HG03108 (cell line): ENCODE results near the gene MYO5A.
"Not testable (repeated sequence)": the region's sequence is repeated elsewhere in the genome, so short reads cannot be mapped to it uniquely, and the experiment has no call there.

Experiments
- ATAC-seq: cut with Tn5 transposase; IDR thresholded peaks from one replicate; pipeline ENCODE4 v1.9.1; 2021; ENCODE audit warnings: moderate library complexity; ENCODE audit not compliant: unreplicated experiment

The MYO5A gene

DNA sequence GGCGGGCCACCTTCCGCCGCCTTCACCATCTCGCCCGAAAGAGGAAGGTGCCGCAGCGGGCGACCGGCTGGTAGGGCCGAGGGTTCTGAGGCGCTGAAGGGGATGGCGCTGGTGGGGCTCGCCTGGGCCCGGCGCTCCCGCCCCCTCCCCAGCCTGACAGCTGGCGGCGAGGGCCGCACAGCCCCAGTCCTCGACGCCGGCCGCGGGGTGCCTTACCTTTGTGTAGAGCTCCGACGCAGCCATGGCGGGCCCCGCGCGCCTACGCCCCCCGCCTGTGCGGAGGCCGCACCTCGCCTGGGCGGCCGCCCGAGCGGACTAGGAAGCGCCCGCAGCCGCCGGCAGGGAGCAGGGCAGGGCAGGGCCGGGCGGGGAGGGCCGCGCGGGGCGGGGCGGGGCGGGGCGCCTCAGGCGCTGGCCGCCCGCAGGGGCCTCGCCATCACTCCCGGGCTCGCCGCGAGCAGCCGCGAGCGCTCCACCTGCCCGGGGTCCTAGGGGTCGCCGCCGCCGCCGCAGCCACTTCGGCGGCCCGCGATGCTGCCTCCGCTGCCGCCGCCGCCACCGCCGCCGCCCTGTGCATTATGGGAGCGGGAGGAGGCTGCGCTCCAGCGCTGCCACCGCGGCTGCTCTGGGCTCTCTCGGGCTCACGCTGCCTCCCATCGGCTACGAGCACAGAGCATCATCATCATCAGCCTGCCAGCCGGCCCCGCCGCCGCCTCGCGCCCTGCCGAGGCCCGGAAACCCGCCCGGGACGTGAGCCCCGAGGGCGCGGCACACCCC lies at the start of gene MYO5A:
Gene MYO5A, minus strand, starts transcription at position 317 of the 777 bp plus-strand sequence. Its CDS starts 74 bp downstream, at position 243.
- peak; percentile 79 for ATAC-seq

DNA sequence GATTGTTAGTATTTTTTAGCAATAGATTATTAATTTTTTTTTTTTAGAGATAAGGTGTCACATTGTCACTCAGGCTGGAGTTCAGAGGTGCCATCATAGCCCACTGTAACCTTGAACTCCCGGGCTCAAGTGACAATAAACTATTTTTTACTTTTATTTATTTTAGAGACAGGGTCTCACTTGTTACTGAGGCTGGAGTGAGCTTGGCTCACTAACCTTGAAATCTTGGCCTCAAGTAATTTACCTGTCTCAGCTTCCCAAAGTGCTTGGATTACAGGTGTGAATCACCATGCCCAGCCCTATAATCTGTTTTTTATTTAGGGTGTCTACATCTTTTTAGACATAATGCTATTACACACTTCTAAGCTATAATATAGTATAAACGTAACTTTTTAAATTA lies 48.0 kb upstream of the MYO5A start:
- no peak for ATAC-seq

GRCh38 chr15:52575573-52575972 lies 46.9 kb upstream of the MYO5A start:
- not testable (repeated sequence) for ATAC-seq

DNA sequence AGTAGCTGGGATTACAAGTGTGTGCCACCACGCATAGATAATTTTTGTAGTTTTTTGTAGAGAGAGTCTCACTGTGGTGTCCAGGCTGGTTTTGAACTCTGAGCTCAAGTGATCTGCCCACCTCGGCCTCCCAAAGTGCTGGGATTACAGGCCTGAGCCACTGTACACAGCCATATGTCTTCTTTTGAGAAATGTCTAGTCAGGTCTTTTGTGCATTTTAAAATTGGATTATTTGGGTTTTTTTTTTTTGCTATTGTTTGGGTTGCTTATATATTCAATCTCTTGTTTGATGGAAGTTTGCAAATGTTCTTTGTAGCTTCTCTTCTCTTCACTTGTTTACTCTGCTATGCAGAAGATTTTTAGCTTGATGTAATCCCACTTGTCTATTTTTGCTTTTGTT lies 46.4 kb upstream of the MYO5A start:
- no peak for ATAC-seq

GRCh38 chr15:52574623-52575022 lies 45.9 kb upstream of the MYO5A start:
- ATAC-seq, result not testable (repeated sequence)

GRCh38 chr15:52568601-52569585 lies 40.2 kb upstream of the MYO5A start, which contains the start of gene ARPP19:
Gene ARPP19, minus strand, starts transcription at chr15:52569030. Its CDS starts 138 bp downstream, at chr15:52568892.
- ATAC-seq, result peak; percentile 46

- no peak for ATAC-seq
Observed at GRCh38 chr15:52567871-52568600, 39.4 kb upstream of the MYO5A start.

- ATAC-seq, result no peak
Observed at GRCh38 chr15:52566889-52567288, 38.2 kb upstream of the MYO5A start.

DNA sequence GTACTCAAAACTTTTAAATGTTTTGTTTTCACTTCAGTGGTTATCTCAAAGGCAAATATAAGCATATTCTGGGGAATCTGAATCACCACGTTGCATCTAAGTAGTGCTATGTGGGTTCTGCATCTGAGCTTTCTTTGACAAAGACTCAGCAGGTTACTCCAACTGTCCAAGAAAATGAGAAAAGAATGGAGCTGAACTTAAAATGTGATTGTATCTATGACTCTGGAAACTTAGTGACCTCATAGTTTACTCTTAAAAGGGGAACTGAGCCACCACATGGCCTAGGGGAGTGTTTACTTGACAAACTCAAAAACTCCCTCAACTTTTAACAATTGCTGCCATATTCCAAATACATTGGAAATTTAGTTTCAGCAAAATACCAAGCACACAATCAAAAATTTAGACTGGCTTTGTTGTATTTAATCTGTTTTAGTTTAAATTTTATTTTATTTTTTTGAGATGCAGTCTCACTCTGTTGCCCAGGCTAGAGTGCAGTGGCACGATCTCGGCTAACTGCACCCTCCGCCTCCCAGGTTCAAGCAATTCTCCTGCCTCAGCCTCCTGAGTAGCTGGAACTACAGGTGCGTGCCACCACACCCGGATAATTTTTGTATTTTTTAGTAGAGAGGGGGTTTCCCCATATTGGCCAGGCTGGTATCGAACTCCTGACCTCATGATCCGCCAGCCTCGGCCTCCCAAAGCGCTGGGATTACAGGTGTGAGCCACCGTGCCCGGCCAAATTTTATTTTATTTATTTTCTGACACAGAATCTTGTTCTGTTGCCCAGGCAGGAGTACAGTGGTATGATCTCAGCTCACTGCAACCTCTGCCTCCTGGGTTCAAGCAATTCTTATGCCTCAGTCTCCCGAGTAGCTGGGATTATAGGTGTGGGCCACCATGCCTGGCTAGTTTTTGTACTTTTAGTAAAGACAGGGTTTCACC lies 37.0 kb upstream of the MYO5A start:
- ATAC-seq, result peak; percentile 35

DNA sequence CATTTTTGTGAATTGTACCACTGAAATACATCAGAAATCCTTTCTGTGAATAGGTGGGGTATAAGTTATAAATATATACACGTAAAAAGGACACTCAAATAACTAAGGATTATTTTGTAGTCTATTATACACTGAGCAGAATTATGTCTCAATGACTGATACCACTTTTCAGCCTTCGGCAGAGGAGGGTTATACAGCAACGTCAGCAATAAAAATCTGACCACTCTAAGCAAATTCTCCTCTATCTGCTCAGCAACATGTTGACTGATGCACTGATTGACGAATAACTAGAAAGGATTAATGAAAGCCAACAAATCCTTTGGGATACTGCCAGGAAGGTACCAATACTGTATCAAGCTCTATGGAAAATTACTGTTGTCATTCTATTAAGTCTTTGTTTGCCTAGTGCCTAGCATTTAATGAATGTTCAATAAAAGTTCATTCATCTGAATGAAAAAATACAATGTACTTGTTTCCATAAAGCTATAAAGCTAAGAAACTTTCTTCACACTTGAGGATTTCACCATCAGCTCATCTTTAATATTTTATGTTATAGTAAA lies 34.9 kb upstream of the MYO5A start:
- no peak for ATAC-seq

DNA sequence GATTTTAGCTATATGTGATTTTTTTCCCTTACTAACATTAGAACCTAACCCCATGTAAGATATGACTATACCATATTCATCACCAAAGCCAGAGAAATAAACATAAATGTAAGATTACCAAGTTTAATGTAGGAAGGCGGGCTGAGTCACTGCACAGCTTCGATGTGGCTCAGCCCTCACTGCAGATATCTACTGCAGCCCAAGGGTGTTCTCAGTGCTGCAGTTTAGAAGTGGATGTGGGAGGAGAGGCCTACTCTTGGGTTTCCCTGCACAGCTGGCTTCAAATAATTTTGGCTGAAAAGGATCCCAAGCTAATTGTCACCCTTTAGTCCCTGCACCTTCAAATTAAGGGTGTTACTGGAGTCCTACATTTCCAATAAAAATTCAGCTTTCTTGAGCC lies 30.9 kb upstream of the MYO5A start:
- ATAC-seq, result peak; percentile 35

DNA sequence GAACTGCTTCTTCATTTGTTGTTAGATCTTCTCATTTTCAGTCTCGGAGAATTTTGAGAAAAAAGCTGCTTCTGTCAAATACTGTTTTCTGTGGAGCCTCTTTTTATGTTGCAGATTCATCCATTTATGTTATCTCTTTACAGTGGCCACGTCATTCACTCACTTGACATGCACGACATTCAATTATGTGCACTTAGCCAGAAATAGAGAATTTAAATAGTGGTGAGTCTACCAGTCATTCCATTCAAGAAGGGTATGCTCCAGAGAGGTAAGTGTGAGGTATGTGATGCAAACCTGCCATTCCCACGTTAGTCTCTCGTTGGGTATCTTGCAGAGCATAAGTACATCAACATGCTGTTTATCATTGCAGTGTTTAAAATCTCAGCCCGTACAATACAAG lies 30.3 kb upstream of the MYO5A start:
- ATAC-seq, result peak; percentile 25

DNA sequence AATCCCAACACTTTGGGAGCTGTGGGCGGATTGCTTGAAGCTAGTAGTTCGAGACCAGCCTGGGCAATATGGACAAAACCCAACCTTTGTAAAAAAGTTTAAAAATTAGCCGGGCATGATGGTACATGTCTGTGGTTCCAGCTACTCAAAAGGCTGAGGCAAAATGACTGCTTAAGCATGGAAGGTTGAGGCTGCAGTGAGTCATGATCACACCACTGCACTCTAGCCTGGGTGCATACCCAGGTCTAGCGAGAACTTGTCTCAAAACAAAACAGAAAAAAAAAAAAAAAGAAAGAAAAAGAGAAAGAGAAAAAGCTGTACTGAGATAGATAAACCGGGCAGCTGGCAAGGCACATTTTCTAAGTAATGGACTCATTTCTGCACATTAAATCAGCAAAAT lies 29.5 kb upstream of the MYO5A start:
- ATAC-seq, result peak; percentile 57

DNA sequence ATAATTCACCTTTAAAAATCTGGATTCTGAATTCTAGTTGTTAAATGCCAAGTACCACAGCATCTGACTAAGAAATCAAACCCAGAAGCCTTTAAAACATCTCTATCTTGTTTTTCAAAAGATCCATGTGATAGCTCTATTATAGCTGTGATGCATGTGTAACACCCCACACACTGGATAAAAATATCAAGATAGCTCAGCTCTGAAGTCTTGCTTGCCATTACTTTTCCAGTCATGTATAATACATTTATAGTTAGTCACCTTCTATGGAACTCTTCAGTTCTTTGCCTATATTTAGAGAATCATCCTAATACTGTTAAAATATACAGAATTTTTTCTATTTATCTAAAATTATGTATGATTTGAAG lies 28.6 kb upstream of the MYO5A start:
- no peak for ATAC-seq

DNA sequence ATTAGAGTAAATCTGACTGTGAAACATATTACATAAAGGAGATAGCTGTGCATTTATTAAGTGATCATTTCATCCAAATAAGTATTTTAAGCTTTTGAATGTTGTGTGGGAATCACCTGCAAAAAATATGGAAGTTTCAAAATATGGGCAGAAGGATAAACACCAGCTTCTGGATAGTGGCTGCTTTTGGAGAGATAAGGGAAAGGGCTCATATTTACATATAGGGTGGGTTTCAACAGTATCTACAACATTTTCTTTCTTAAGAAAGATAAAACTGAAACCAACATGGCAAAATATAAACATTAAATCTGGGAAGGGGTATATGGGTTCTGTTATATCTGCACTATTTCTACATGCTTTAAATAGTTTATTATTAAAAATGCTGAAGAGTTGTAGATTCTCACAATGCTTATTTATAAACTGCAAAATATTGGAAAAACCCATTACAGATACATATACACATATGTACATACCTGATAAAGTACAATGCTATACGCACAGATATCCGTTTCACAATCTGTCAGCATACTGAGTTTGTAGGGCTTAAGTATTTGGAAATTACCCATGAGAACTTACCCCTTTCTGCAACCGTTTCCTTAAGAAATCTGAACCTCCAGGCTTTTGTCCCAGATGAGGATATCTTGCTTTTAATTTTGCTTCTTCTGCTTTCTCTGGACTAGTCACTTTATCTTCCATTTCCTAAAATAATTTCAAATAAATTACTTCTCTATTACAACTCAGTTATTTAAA lies 28.0 kb upstream of the MYO5A start:
- no peak for ATAC-seq

GRCh38 chr15:52552303-52552702 lies 23.6 kb upstream of the MYO5A start:
- no peak for ATAC-seq

- ATAC-seq, result no peak
Observed at GRCh38 chr15:52551762-52552161, 23.1 kb upstream of the MYO5A start.

GRCh38 chr15:52551186-52551585 lies 22.5 kb upstream of the MYO5A start:
- ATAC-seq, result not testable (repeated sequence)
